Panc1 (cell line): ENCODE results near the gene QRFPR.
"Not testable (repeated sequence)": the region's sequence is repeated elsewhere in the genome, so short reads cannot be mapped to it uniquely, and the experiment has no call there.

Experiments used
- SIN3A ChIP-seq: IDR thresholded peaks from 2 replicates; pipeline ENCODE4 v1.6.1; 2012; ENCODE audit warnings: low read depth, mild to moderate bottlenecking, low read length, moderate library complexity, borderline replicate concordance; ENCODE audit not compliant: insufficient read depth
- TF ChIP-seq, protein P1 (sequence below): fragments of 450-650 bp; IDR thresholded peaks from 2 replicates; pipeline ENCODE4 v1.5.1; 2017; ENCODE audit warnings: mild to moderate bottlenecking

DNA sequence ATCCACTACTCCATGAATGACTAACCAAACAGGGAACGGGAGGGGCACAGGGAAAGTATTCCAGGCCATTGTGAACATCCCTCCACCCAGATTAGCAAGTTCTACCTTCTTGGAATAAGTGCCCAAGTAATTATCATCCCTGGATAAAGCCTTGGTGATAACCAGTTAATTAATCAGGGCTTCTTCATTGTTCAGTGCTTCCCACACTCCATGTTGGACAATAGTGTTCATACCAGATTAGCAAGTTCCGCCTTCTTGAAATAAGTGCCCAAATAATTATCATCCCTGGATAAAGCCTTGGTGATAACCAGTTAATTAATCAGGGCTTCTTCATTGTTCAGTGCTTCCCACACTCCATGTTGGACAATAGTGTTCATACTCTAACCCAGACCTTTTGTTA is 67.4 kb downstream of the QRFPR start:
- TF ChIP-seq, protein P1, sequence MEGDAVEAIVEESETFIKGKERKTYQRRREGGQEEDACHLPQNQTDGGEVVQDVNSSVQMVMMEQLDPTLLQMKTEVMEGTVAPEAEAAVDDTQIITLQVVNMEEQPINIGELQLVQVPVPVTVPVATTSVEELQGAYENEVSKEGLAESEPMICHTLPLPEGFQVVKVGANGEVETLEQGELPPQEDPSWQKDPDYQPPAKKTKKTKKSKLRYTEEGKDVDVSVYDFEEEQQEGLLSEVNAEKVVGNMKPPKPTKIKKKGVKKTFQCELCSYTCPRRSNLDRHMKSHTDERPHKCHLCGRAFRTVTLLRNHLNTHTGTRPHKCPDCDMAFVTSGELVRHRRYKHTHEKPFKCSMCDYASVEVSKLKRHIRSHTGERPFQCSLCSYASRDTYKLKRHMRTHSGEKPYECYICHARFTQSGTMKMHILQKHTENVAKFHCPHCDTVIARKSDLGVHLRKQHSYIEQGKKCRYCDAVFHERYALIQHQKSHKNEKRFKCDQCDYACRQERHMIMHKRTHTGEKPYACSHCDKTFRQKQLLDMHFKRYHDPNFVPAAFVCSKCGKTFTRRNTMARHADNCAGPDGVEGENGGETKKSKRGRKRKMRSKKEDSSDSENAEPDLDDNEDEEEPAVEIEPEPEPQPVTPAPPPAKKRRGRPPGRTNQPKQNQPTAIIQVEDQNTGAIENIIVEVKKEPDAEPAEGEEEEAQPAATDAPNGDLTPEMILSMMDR, result not testable (repeated sequence)
- TF ChIP-seq SIN3A, result not testable (repeated sequence)
